Parathyroid adenoma (tissue), 2 donors: ENCODE data around the gene PATL1.

Source experiments
- H2AFZ ChIP-seq: fragments of 300-600 bp; sonication (generic); one replicate; pipeline ENCODE4 v1.7.0; 2017; ENCODE audit warnings: antibody characterized with exemption, mild to moderate bottlenecking
- H3K27ac ChIP-seq: fragments of 300-600 bp; sonication (generic); one replicate; pipeline ENCODE4 v1.7.0; 2017
- H3K27me3 ChIP-seq: fragments of 300-600 bp; sonication (generic); one replicate; pipeline ENCODE4 v1.7.0; 2017; ENCODE audit warnings: low read length; ENCODE audit not compliant: control insufficient read depth, insufficient read depth
- H3K36me3 ChIP-seq: fragments of 300-600 bp; sonication (generic); one replicate; pipeline ENCODE4 v1.7.0; 2017; ENCODE audit warnings: low read length; ENCODE audit not compliant: control insufficient read depth, insufficient read depth
- H3K4me1 ChIP-seq: fragments of 300-600 bp; sonication (generic); one replicate; pipeline ENCODE4 v1.7.0; 2017; ENCODE audit warnings: control low read depth
- H3K4me2 ChIP-seq: fragments of 300-600 bp; sonication (generic); one replicate; pipeline ENCODE4 v1.7.0; 2017; ENCODE audit warnings: low read length
- H3K4me3 ChIP-seq: fragments of 300-600 bp; sonication (generic); one replicate; pipeline ENCODE4 v1.7.0; 2017; ENCODE audit warnings: low read depth, low read length
- H3K79me2 ChIP-seq: fragments of 300-600 bp; sonication (generic); one replicate; pipeline ENCODE4 v1.7.0; 2017; ENCODE audit warnings: control low read depth
- H3K9ac ChIP-seq: fragments of 300-600 bp; sonication (generic); one replicate; pipeline ENCODE4 v1.7.0; 2017; ENCODE audit warnings: mild to moderate bottlenecking
- H3K9me3 ChIP-seq: fragments of 300-600 bp; sonication (generic); one replicate; pipeline ENCODE4 v1.7.0; 2017; ENCODE audit warnings: low read length; ENCODE audit not compliant: control insufficient read depth
- TF ChIP-seq, protein P1 (sequence below): fragments of 300-600 bp; sonication (generic); IDR thresholded peaks from one replicate; pipeline ENCODE4 v1.7.0; 2017; ENCODE audit warnings: antibody characterized with exemption, mild to moderate bottlenecking
- donor health status: primary hyperparathyroidism.

The PATL1 gene

DNA sequence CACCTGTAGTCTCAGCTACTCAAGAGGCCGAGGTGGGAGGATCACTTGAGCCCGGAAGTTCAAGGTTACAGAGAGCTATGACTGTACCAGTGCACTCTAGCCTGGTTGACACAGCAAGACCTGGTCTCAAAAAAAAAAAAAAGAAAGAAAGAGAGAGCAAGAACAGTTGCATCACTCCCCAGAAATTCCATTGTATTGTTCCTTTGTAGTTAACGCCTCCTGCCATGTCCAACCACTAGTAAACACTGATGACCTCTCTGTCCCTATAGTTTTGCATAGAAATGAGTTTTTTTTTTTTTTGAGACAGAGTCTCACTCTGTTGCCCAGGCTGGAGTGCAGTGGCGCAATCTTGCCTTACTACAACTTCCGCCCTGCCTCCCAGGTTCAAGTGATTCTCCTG is 10.8 kb downstream of the PATL1 start:
- H3K36me3 ChIP-seq: no peaks in the 10 kb centered on the region
- no peak overlapping the region for H3K27ac ChIP-seq
- H3K4me3 ChIP-seq: no peak overlapping the region
- TF ChIP-seq, protein P1, sequence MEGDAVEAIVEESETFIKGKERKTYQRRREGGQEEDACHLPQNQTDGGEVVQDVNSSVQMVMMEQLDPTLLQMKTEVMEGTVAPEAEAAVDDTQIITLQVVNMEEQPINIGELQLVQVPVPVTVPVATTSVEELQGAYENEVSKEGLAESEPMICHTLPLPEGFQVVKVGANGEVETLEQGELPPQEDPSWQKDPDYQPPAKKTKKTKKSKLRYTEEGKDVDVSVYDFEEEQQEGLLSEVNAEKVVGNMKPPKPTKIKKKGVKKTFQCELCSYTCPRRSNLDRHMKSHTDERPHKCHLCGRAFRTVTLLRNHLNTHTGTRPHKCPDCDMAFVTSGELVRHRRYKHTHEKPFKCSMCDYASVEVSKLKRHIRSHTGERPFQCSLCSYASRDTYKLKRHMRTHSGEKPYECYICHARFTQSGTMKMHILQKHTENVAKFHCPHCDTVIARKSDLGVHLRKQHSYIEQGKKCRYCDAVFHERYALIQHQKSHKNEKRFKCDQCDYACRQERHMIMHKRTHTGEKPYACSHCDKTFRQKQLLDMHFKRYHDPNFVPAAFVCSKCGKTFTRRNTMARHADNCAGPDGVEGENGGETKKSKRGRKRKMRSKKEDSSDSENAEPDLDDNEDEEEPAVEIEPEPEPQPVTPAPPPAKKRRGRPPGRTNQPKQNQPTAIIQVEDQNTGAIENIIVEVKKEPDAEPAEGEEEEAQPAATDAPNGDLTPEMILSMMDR: no peak
- no peak overlapping the region for H3K4me2 ChIP-seq
- H3K9ac ChIP-seq: no peak overlapping the region
- H3K79me2 ChIP-seq: no peaks in the 10 kb centered on the region
- no peak overlapping the region for H2AFZ ChIP-seq
- H3K4me1 ChIP-seq: no peaks in the 10 kb centered on the region
- no peaks in the 10 kb centered on the region for H3K9me3 ChIP-seq
- no peaks in the 10 kb centered on the region for H3K27me3 ChIP-seq

DNA sequence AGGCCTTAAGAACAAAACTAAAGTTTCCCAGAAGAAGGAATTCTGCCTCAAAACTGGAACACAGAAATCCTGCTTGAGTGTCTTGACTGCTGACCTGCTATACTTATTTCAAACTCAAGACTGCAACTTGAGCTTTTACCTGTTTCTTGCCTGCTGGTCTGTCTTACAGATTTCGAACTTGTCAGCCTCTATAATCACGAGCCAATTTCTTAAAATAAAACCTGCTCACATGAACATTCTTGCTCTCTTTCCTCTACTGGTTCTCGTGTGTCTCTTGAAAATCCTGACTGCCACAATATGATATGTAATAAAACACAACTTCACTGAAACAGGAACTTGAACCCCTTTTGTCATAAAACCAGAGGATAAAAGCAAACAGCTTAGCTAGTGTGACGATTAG is 13.9 kb downstream of the PATL1 start:
- no peaks in the 10 kb centered on the region for H3K27me3 ChIP-seq
- H3K79me2 ChIP-seq: no peaks in the 10 kb centered on the region
- H2AFZ ChIP-seq: no peak overlapping the region
- H3K4me3 ChIP-seq: no peak overlapping the region
- no peaks in the 10 kb centered on the region for H3K36me3 ChIP-seq
- H3K4me1 ChIP-seq: no peaks in the 10 kb centered on the region
- H3K4me2 ChIP-seq: no peak overlapping the region
- H3K9me3 ChIP-seq: no peaks in the 10 kb centered on the region
- H3K9ac ChIP-seq: no peak overlapping the region
- TF ChIP-seq, protein P1: no peak
- no peak overlapping the region for H3K27ac ChIP-seq

DNA sequence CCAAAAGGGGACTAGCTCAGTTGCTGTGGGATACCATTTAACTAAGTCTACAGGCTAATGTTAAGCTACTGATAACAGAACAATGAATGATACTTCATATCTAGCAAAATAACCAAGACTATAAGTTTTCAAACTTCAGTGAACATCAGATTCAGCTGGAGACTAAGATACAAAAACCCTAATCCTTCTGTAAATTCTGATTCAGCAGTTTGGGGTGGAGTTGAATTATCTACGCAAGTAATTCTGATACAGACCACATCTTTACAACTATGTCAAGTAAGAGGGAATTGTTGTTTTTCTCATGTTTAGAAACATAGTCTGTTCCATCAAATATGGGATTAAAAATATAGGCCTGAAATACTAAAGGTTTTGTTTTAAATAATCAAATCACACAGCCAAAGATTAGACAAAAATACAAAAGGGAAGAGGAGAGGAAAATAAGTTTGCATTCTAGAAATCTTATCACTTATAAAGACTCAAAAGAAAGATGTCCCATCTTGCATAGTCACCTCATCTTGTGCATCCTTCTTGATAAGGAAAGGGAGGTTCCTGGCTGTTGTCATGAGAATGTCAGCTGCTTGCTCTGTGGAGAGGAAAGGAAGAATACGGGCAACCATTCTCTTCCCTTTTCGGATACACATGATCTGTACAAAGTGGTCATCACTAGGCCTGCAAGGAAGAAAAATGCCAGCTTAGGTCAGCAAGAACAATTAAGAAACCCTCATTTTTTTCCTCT is 21.4 kb downstream of the PATL1 start:
- no peaks in the 10 kb centered on the region for H3K36me3 ChIP-seq
- no peaks in the 10 kb centered on the region for H3K9me3 ChIP-seq
- no peaks in the 10 kb centered on the region for H3K4me1 ChIP-seq
- H3K27me3 ChIP-seq: no peaks in the 10 kb centered on the region
- no peak overlapping the region for H3K9ac ChIP-seq
- H3K4me2 ChIP-seq: no peak overlapping the region
- H2AFZ ChIP-seq: no peak overlapping the region
- no peaks in the 10 kb centered on the region for H3K79me2 ChIP-seq
- H3K27ac ChIP-seq: no peak overlapping the region
- H3K4me3 ChIP-seq: no peak overlapping the region
- TF ChIP-seq, protein P1: no peak

DNA sequence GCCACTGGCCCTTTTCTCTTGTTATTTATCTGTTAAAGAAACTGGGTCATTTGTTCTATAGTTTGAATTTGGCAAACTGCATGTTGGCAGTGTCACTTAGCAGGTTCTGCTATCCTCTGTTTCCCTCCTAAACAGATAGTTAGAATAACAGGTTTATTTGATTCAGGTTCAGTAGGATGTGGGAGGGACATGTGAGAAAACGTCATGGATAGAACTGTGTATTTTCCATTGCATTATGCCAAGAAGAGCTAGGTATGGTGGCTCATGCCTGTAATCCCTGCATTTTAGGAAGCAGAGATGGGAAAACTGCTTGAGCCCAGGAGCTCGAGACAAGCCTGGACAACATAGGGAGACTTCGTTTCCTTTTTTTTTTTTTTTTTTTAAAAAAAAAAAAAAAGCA is 24.3 kb downstream of the PATL1 start:
- Histone ChIP-seq H3K27ac (no peak overlapping the region), H3K79me2 (no peaks in the 10 kb centered on the region), H3K4me3 (no peak overlapping the region), H2AFZ (no peak overlapping the region), H3K27me3 (no peaks in the 10 kb centered on the region), H3K9me3 (no peaks in the 10 kb centered on the region), H3K4me1 (no peaks in the 10 kb centered on the region), H3K36me3 (no peaks in the 10 kb centered on the region), H3K4me2 (no peak overlapping the region), H3K9ac (no peak overlapping the region)
- TF ChIP-seq, protein P1: no peak

DNA sequence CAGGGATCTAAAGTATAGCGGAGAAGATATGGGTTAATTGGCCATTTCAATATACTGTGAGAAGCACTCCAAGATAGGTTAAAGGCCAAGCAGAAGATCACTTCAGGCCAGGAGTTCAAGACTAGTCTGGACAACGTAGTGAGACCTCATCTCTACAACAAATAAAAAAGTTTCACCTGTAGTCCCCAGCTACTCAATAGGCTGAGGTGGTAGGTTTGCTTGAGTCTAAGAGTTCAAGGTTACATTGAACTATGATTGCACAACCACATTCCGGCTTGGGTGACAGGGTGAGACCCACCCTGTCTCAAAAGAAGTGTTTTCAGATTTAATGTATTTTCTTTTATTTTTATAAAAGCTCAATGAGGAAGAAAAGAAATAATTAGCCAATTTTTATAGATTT is 25.4 kb downstream of the PATL1 start:
- no peaks in the 10 kb centered on the region for H3K79me2 ChIP-seq
- no peaks in the 10 kb centered on the region for H3K4me1 ChIP-seq
- no peak overlapping the region for H2AFZ ChIP-seq
- no peak overlapping the region for H3K27ac ChIP-seq
- H3K4me2 ChIP-seq: no peak overlapping the region
- H3K9me3 ChIP-seq: no peaks in the 10 kb centered on the region
- H3K9ac ChIP-seq: no peak overlapping the region
- no peaks in the 10 kb centered on the region for H3K36me3 ChIP-seq
- H3K27me3 ChIP-seq: no peaks in the 10 kb centered on the region
- H3K4me3 ChIP-seq: no peak overlapping the region
- TF ChIP-seq, protein P1: no peak
